Activated CD4-positive, alpha-beta T cell treated with anti-CD3 and anti-CD28 coated beads, Interleukin-2, Interleukin-4, amounts not matched to agents 100 ng/mL and 50 ng/mL, durations not matched to agents 16 hours and 8 hours (primary cell): Measurements from ENCODE around the gene CBLB.

Experiments
- DNase-seq: peaks from one replicate; pipeline ENCODE4 v3.0.0-alpha.2; 2020; ENCODE audit warnings: low spot score

CBLB gene

DNA sequence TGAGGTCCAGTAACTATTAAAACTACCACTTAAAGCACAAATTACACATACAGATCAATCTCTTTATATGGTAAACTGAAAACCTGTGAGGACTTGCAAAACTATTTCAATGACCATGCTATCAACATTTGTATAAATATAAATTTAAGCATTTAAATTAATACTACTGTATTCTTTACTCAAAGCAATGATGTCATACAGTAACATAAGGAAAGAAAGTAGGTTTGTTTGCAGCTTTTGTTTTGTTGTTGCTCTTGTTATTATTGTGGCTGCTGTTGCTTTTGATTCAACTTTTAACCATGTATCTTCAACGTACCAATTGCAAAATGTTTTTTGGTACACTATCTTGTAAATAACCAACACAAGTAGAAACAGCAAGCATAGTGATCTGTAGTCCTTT, 22.0 kb downstream of the CBLB start:
- DNase-seq = no peak

GRCh38 chr3:105845488-105845887, 23.3 kb downstream of the CBLB start:
- no peak for DNase-seq

- no peak for DNase-seq
These were observed 24.1 kb downstream of the CBLB start for GRCh38 chr3:105844704-105845103.

DNA sequence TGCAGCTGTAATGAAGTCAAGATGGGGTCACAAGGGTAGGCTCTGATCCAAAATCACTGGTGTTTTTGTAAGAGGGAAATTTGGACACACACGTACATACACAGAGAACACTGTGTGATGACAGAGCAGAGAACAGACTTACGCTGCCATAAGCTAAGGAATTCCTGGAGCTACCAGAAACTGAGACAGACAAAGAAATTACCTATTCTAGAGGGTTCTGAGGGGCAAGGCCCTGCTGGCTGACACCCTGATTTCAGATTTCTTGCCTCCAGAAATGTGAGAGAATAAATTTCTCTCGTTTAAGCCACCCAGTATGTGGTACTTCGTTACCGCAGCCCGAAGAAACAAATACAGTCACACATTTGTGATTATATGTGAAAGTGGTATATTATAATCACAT, 24.8 kb downstream of the CBLB start:
- DNase-seq = no peak

GRCh38 chr3:105842943-105843342, 25.9 kb downstream of the CBLB start:
- DNase-seq = no peak

DNA sequence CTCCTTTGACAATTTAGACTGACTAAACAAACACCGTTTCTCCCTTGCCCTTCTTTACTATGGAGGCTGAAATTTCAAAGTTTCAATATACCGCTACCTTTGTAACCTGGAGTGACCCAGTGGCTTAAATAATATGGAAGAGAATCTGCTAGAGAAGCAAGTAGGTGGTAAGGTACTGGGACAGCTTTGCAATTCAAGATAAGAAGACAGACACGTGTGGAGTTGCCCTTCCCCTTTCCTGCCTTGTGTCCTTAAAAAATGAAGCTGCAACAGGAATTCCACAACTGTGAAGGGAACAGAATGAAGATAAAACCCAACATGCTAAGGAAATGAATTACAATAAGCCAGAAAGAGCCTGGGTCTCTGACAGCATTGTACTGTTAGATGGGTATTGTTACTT, 26.4 kb downstream of the CBLB start:
- no peak for DNase-seq

DNA sequence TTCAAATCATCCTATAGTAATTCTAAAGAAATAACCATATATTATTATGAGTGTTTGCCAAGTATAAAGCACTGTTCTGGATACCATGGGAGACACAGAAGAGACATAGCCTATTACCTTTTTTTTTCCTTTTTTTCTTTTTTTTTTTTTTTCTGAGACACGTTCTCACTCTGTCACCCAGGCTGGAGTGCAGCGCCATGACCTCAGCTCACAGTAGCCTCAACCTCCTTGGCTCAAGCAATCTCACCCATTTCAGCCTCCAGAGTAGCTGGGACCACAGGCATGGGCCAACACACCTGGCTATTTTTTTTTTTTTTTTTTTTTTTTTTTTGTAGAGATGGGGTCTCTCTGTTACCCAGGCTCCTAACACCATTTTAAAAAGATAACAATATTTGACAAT, 30.9 kb downstream of the CBLB start:
- no peak for DNase-seq

GRCh38 chr3:105837143-105837740, 31.6 kb downstream of the CBLB start:
- peak; percentile 61 for DNase-seq

GRCh38 chr3:105836533-105836932, 32.3 kb downstream of the CBLB start:
- peak; percentile 82 for DNase-seq

- no peak for DNase-seq
These were observed 33.2 kb downstream of the CBLB start for GRCh38 chr3:105835606-105836005.

DNA sequence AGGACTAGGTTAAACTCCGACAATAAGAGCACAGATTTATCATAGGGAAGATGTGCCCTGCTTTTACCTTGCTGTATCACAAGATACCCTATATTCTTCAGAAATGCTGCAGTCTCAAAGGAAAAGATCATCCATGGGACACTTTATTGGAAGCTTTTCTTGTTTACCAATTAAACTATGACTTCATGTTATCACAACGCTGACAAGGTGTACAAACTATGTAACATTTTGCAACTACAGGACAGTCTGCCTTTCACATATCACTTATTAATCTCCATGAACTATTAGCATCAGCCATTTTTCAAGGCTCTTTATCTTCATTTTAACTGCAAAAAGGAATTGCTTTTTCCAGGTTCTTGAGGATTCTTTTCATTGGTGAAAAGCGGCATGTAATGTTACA, 34.0 kb downstream of the CBLB start:
- DNase-seq = no peak

DNA sequence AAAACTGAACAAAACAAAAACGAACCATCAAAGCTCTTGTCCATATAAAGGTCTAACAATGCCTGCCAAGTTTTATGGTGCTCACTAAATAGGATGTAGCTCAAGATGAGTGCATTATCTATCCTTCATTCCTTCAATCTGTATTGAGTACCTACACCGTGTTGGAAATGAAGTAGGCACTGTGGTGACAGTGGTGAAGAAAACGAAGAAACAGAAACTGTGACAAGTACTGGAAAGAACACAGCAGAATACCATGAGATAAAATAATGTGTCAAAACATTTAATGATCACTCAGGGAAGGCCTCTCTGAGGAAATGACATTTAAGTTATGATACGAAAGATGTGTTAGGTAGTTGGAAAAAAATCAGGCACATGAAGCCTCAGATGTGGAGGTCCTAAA, 36.2 kb downstream of the CBLB start:
- DNase-seq = peak; percentile 56

DNA sequence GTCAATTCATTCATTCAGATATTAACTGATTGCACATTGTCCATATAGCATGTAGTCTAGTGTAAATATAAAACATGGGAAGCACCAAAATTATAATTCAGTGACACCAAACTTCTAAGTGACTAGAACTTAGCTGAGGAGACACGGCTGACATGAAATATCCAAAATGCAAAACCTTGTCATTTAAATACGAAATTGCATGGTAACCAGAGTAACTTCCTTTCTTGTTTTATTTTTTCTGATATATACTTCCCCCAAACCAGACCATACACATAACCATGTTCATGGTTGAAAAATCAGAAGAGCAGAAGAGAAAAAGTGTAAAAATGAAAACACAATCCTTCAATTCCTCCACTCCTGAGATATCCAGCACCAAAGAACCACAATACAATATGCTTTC, 38.0 kb downstream of the CBLB start:
- DNase-seq = no peak

DNA sequence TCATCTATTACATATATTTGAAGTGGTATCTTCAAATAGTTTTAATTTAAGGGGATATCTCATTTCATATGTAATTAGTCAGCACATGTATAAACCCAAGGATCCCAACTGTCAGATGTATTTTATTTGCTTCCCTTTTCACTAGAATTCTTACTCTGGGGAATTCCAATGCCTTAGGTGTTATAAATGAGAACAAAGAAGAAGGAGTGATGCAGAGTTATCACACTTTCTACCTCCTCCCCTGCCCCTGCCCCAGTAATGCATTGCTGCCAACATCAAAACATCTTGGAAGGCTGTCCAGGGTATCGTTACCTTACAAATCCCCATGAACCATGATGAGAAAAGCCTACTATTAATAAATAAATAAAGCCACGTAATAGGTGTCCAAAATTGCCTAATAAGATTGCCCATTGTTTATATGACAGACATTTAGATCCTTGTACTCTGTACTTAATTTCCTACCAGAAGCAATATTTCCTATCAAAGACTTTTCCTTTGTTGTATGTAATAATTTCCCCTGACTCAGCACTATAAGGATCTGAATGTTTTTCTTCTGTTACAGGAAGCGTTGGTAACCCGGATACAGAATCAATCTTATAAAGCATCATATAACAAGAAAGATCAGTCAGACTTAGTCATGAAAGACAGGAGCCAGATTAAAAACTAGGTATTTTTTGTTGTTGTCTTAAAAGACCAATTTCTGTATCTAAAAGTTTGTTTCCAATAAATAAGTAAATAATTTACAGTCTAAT, 38.8 kb downstream of the CBLB start:
- no peak for DNase-seq

GRCh38 chr3:105829229-105829628, 39.6 kb downstream of the CBLB start:
- peak; percentile 48 for DNase-seq

GRCh38 chr3:105828703-105829102, 40.1 kb downstream of the CBLB start:
- peak; percentile 58 for DNase-seq

DNA sequence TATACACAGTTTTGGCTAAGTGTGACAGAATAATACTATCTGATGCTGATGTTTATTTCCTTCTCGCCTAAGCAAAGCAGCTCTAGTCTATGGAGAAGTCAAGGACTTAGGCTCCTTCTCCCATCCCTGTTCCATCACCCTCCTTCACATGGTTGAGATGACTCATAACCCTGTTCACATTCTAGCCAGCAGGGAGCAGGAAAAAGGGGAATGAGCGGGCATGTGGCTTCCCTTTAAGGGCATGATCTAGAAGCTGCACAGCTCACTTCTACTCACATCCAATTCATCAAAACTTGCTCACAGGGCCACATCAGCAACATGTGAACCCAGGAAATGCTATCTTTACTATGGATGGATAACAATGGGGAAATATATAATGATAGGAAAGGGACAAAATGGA, 40.9 kb downstream of the CBLB start:
- DNase-seq = peak; percentile 44

DNA sequence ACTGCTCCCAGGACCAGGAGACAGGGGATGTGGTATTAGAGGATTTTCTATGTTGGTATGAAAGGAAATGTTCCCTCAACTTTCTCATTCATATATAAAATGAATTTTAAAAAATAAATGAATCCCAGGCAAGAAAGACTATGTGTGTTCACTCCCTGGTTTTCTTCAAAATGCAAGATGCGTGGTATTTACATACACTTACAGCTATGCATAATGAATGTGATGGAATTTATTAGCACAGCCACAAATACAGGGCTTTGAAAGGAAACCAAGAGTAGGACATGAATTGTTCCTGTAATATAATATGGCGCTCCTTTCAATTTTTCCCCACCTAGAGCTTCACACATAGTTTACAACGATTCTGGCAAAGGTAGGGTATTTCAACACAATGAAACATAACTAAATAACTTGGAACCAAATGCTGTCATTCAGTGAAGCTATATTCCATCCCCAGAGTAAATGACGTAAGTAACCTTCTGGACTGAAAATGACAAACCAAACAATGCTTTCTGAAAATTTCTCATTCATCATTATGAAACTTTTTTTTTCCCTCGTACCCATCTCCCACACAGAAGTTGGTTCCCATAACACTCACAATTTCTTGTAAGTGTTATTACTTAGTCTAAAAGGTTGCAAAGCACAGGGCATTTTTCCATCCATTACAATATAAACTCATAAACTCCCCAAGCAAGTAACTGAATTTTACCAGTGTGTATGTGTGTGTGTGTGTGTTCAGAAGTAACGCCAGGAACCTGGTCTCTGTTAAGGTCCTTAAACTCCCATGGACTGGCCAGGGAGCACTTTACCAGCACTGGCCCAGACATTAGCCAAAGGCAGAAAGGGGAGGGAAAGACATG, 41.8 kb downstream of the CBLB start:
- DNase-seq = peak; percentile 72

DNA sequence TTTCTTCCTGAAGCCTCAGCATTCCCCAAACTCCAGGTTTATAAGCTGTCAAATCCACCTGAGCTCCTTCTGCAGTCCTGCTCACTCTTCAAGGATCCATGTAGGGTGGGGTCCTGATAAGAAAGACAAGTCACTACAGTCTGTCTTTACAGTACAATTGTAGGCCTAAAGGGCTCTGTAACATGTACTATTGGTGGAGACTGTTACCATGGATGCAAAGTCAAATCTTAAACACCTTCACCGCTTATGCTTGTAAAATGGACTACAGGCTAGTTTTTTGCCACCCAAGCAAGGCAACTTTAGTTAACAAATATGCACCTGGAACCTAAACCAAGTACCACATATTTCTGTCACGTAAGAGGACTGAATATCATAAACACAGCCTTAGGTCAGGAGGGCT, 44.7 kb downstream of the CBLB start:
- DNase-seq = no peak

DNA sequence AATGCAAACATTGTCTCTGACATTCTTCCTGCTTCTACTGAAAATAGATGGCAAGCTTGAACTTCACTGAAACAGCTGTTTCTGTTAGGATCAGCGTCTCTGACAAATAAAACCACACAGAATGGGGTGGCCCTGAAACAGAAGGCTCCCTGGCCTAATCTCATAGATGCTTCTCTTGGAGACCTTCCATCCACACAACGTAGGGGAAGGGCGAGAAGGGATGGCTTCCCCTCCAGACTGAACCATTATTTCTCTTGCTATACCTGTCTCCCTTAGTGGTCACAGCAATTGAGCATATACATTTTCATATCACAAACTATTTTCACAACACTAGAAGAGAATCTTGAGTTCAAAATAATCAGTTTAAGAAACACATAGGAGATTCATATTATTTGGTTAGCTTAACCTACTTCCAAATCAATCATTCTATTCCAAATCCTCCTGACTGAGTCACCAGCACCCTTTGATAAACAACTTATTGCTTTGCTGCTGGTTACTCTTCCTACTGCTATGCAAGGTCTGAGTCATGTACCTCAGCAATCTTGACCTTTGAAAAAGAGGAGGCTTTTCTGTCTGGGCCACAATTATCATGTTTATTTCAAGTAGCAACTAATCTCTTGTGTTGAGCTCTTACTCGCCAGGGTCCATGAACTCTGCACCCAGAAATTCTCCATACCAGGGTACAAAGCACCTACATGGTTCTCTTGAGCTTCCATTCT, 45.5 kb downstream of the CBLB start:
- no peak for DNase-seq

- DNase-seq = no peak
These were observed 46.4 kb downstream of the CBLB start for GRCh38 chr3:105822171-105823123.
